A673 (cell line): Measurements from ENCODE around the gene CARM1. TPM values are rescaled to one million over a fixed set of nuclear protein-coding genes. Genes with fewer than 3 reads are reported as not detected.

ENCODE experiments used
- BruUV-seq: library from RNA; stranded (reverse); fragments of 400-500 nt; replicated peaks from 2 replicates; lab custom pipeline; 2021; lab: Mats Ljungman, UMichigan
- CTCF ChIA-PET: fragments of 300-600 bp; sonication (Branson Sonifier 250); formaldehyde crosslinking; loops from one replicate; lab custom pipeline; 2022; ENCODE audit warnings: antibody characterized with exemption; lab: Charles Lee
- POLR2A ChIA-PET: fragments of 300-600 bp; sonication (Branson Sonifier 250); formaldehyde crosslinking; loops from one replicate; lab custom pipeline; 2022; ENCODE audit warnings: antibody characterized with exemption; ENCODE audit not compliant: low non-redundant PET; lab: Charles Lee
- DNase-seq: peaks from one replicate; pipeline ENCODE4 v3.0.0-alpha.2; 2015; ENCODE audit warnings: low spot score
- H3K27ac ChIP-seq: fragments of 200-600 bp; sonication (generic); 2 replicates; pipeline ENCODE4 v1.5.1; 2016; ENCODE audit warnings: mixed run types, low read depth, mild to moderate bottlenecking, mixed read lengths, antibody characterized with exemption, low read length; ENCODE audit not compliant: poor library complexity, severe bottlenecking
- H3K27me3 ChIP-seq: fragments of 200-600 bp; sonication (generic); replicated peaks from 2 replicates; pipeline ENCODE4 v1.6.1; 2017; ENCODE audit warnings: mixed run types, low read depth, mild to moderate bottlenecking, mixed read lengths, antibody characterized with exemption, low read length; ENCODE audit not compliant: insufficient read depth, poor library complexity
- H3K36me3 ChIP-seq: fragments of 200-600 bp; sonication (generic); 2 replicates; pipeline ENCODE4 v1.6.1; 2016; ENCODE audit warnings: mixed run types, mild to moderate bottlenecking, mixed read lengths, antibody characterized with exemption, low read length; ENCODE audit not compliant: insufficient read depth, poor library complexity, severe bottlenecking
- H3K4me1 ChIP-seq: fragments of 200-600 bp; sonication (generic); 2 replicates; pipeline ENCODE4 v1.6.1; 2017; ENCODE audit warnings: mixed run types, mild to moderate bottlenecking, mixed read lengths, antibody characterized with exemption, low read length; ENCODE audit not compliant: insufficient read depth, poor library complexity, severe bottlenecking
- H3K4me3 ChIP-seq: fragments of 200-600 bp; sonication (generic); 2 replicates; pipeline ENCODE4 v1.5.1; 2016; ENCODE audit warnings: low read depth, mixed run types, mild to moderate bottlenecking, mixed read lengths, low read length; ENCODE audit not compliant: poor library complexity, severe bottlenecking
- H3K9me3 ChIP-seq: fragments of 200-600 bp; sonication (generic); 2 replicates; pipeline ENCODE4 v1.6.1; 2016; ENCODE audit warnings: mixed run types, low read depth, mild to moderate bottlenecking, mixed read lengths, antibody characterized with exemption, low read length; ENCODE audit not compliant: poor library complexity, severe bottlenecking
- EZH2 ChIP-seq: fragments of 200-600 bp; sonication (generic); IDR thresholded peaks from 2 replicates; pipeline ENCODE4 v1.6.1; 2017; ENCODE audit warnings: borderline replicate concordance, low read depth, mild to moderate bottlenecking, mixed read lengths, antibody characterized with exemption, low read length; ENCODE audit not compliant: poor library complexity, severe bottlenecking
- intact Hi-C: fragments of 100-400 bp; cut with micrococcal nuclease; formaldehyde crosslinking; loops from one replicate; pipeline ENCODE4 v1.10.0; 2022; ENCODE audit not compliant: unreplicated experiment
- total RNA-seq: library from RNA; stranded (reverse); gene quantifications from 2 replicates; pipeline ENCODE4 v1.2.3, GENCODE V29; 2021
- TF ChIP-seq, protein P1 (sequence below): fragments of 300-800, 200-600 bp; sonication (generic); conservative IDR thresholded peaks from 2 replicates; pipeline ENCODE4 v1.5.1; 2017; ENCODE audit warnings: low read depth, mild to moderate bottlenecking, antibody characterized with exemption, low read length, moderate library complexity, mixed read lengths

Gene CARM1
- total RNA-seq, 1 experiment from 2014 or later: 78.7 TPM

DNA sequence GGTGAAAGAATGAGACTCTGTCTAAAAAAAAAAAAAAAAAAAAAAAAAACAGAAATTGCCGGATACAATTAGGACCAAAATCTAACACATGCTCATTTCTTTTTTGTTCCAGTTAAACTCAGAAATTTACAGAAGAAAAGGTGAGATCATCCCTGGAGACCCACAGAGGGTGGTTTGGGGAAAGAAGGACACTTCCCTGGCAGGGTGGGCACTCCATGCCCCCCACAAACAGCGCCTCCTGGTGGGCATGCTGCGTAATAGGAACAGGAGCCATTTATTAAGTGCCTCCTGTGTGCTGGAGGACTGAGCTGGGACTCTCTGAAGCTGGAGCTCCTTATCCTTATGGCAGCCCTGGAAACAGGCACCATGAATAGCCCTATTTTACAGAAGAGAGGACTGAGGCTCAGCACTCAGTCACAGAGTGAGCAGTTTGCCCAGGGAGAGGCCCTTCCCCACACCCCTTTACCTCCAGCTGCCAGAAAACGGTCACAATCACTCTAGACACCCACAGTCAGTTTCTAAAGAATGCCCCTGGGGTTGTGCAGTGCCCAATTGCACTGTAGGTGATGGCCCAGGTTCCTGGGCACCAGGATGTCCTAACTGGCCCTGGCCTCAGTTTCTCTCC, 13.0 kb upstream of the CARM1 start:
- TF ChIP-seq, protein P1, sequence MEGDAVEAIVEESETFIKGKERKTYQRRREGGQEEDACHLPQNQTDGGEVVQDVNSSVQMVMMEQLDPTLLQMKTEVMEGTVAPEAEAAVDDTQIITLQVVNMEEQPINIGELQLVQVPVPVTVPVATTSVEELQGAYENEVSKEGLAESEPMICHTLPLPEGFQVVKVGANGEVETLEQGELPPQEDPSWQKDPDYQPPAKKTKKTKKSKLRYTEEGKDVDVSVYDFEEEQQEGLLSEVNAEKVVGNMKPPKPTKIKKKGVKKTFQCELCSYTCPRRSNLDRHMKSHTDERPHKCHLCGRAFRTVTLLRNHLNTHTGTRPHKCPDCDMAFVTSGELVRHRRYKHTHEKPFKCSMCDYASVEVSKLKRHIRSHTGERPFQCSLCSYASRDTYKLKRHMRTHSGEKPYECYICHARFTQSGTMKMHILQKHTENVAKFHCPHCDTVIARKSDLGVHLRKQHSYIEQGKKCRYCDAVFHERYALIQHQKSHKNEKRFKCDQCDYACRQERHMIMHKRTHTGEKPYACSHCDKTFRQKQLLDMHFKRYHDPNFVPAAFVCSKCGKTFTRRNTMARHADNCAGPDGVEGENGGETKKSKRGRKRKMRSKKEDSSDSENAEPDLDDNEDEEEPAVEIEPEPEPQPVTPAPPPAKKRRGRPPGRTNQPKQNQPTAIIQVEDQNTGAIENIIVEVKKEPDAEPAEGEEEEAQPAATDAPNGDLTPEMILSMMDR: peak; percentile 94
- no peak for TF ChIP-seq EZH2
- DNase-seq: peak; percentile 66
- H3K27ac ChIP-seq: no peak overlapping the region
- no peaks in the 10 kb centered on the region for H3K27me3 ChIP-seq
- H3K9me3 ChIP-seq: no peaks in the 10 kb centered on the region
- ChIA-PET POLR2A (interaction anchor here (0.7 to 1.1 kb wide), 2 partner anchors 21 to 22 kb away, joined by 4 to 9 read pairs; partner anchors contain the start of gene TMED1), CTCF (interaction anchor here (0.6 to 1.1 kb wide), 12 partner anchors 12 to 858 kb away, joined by 3 to 16 read pairs (median 4); partner anchors contain the start of genes CARM1, DNM2, QTRT1 and TMED1)
- intact Hi-C loops: no loop called here
- no peak overlapping the region for H3K4me3 ChIP-seq
- no TSS peak for BruUV-seq
- peaks cover 4% of the 10 kb centered on the region for H3K4me1 ChIP-seq
- H3K36me3 ChIP-seq: no peaks in the 10 kb centered on the region

DNA sequence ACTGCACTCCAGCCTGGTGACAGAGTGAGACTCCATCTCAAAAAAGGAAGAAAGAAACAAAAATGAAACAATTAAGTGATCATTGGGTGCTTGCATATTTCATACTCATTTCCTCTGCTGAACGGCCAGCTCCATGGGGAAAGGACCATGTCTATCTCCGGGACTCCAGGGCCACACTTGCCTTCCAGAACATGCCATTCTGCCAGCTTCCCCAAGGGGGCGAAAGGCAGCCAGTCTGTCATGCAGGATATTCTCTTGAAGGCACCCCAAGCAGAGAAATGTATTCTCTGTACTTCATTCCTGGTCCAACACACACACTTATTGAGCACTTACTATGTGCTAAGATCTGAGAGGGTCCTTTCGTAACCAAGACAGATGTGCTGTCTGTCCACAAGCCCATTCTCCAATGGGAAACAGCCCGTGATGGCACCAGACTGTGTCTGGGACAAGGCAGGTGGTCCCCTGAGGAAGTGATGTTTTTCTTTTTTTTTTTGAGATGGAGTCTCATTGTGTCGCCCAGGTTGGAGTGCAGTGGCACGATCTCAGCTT, 10.2 kb upstream of the CARM1 start:
- Histone ChIP-seq H3K36me3 (no peaks in the 10 kb centered on the region), H3K4me1 (peaks cover 8% of the 10 kb centered on the region), H3K27ac (no peak overlapping the region), H3K4me3 (no peak overlapping the region), H3K27me3 (no peaks in the 10 kb centered on the region), H3K9me3 (no peaks in the 10 kb centered on the region)
- BruUV-seq: no TSS peak
- intact Hi-C loops: loop anchor here (10.0 kb wide), 1 partner anchor 276 kb away; the partner anchor contains the start of gene AP1M2
- peak; percentile 69 for DNase-seq
- POLR2A ChIA-PET: no interaction called here
- CTCF ChIA-PET: interaction anchor here (0.7 kb wide), 2 partner anchors 144 to 146 kb away, joined by 3 to 5 read pairs; partner anchors contain the start of gene DNM2
- TF ChIP-seq, protein P1: peak; percentile 58
- no peak for TF ChIP-seq EZH2

DNA sequence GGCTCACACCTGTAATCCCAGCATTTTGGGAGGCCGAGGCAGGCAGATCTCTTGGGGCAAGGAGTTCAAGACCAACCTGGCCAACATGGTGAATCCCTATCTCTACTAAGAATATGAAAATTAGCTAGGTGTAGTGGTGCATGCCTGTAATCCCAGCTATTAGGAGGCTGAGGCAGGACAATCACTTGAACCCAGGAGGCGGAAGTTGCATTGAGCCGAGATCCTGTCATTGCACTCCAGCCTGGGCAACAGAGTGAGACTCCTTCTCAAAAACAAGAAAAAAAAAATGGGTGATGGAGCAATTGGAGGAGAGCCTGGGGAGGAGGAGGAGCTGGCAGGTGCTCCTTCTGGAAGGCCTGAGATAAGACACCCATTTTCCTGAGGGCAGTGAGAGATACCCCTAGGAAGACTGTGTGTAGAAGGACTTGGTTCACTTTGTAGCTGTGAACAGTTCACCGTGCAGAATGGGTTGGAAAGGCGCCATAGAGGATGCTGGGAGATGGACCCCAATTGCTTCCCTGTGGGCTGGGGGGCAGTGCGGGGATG, 8.7 kb upstream of the CARM1 start:
- TF ChIP-seq, protein P1: no peak
- no peak for TF ChIP-seq EZH2
- ChIA-PET CTCF (interaction anchor here (0.7 to 1.2 kb wide), 2 partner anchors 281 to 397 kb away, joined by 3 to 7 read pairs; no protein-coding TSS in a partner anchor), POLR2A (no interaction called here)
- Histone ChIP-seq H3K27ac (no peak overlapping the region), H3K4me3 (no peak overlapping the region), H3K9me3 (no peaks in the 10 kb centered on the region), H3K4me1 (peaks cover 8% of the 10 kb centered on the region), H3K36me3 (no peaks in the 10 kb centered on the region), H3K27me3 (no peaks in the 10 kb centered on the region)
- intact Hi-C loops: loop anchor here (10.0 kb wide), 1 partner anchor 278 kb away; the partner anchor contains the start of gene AP1M2
- DNase-seq: no peak
- BruUV-seq: no TSS peak
